PC-3 (cell line): ENCODE results near the gene TEX52. TPM values are rescaled to one million over a fixed set of nuclear protein-coding genes. Genes with fewer than 3 reads are reported as not detected.

Source experiments
- ATAC-seq: fragments of 200-7000 bp; cut with Tn5 transposase; 2 replicates; pipeline ENCODE4 v1.9.1; 2020; ENCODE audit warnings: mild to moderate bottlenecking, moderate library complexity
- BruUV-seq: library from RNA; stranded (reverse); fragments of 400-500 nt; replicated peaks from 2 replicates; lab custom pipeline; 2021; lab: Mats Ljungman, UMichigan
- CTCF ChIA-PET: fragments of 300-600 bp; sonication (Branson Sonifier 250); formaldehyde crosslinking; loops from one replicate; lab custom pipeline; 2022; ENCODE audit warnings: antibody characterized with exemption; lab: Charles Lee
- POLR2A ChIA-PET: fragments of 300-600 bp; sonication (Branson Sonifier 250); formaldehyde crosslinking; loops from one replicate; lab custom pipeline; 2022; ENCODE audit warnings: antibody characterized with exemption; ENCODE audit not compliant: unreplicated experiment; lab: Charles Lee
- DNase-seq: peaks from one replicate; pipeline ENCODE4 v3.0.0-alpha.2; 2015
- H2AFZ ChIP-seq: fragments of 300-600 bp; sonication (generic); 2 replicates; pipeline ENCODE4 v1.6.0; 2016; ENCODE audit warnings: antibody characterized with exemption, low read length
- H3F3A ChIP-seq: fragments of 300-600 bp; sonication (generic); one replicate; pipeline ENCODE4 v1.6.0; 2017; ENCODE audit warnings: antibody characterized with exemption, low read length, control low read depth, mild to moderate bottlenecking; ENCODE audit not compliant: unreplicated experiment
- H3K27ac ChIP-seq: fragments of 300-600 bp; sonication (generic); 2 replicates; pipeline ENCODE4 v1.5.1; 2016; ENCODE audit warnings: mild to moderate bottlenecking, low read length
- H3K27me3 ChIP-seq: fragments of 300-600 bp; sonication (generic); 2 replicates; pipeline ENCODE4 v1.6.1; 2016; ENCODE audit warnings: low read length, mixed read lengths
- H3K36me3 ChIP-seq: fragments of 300-600 bp; sonication (generic); 2 replicates; pipeline ENCODE4 v1.6.1; 2016; ENCODE audit warnings: low read depth, mixed run types, low read length, mixed read lengths
- H3K4me1 ChIP-seq: fragments of 300-600 bp; sonication (generic); 2 replicates; pipeline ENCODE4 v1.5.1; 2016; ENCODE audit warnings: low read length; ENCODE audit not compliant: insufficient read depth
- H3K4me2 ChIP-seq: fragments of 300-600 bp; sonication (generic); 2 replicates; pipeline ENCODE4 v1.6.0; 2016; ENCODE audit warnings: low read length
- H3K4me3 ChIP-seq: fragments of 300-600 bp; sonication (generic); 2 replicates; pipeline ENCODE4 v1.5.1; 2016; ENCODE audit warnings: mild to moderate bottlenecking, low read length, mixed read lengths
- H3K79me2 ChIP-seq: fragments of 300-600 bp; sonication (generic); 2 replicates; pipeline ENCODE4 v1.6.1; 2017; ENCODE audit warnings: low read length, mixed read lengths
- H3K9ac ChIP-seq: fragments of 300-600 bp; sonication (generic); 2 replicates; pipeline ENCODE4 v1.6.0; 2016; ENCODE audit warnings: mild to moderate bottlenecking, low read length
- H3K9me2 ChIP-seq: fragments of 300-600 bp; sonication (generic); replicated peaks from 2 replicates; pipeline ENCODE4 v1.6.1; 2016; ENCODE audit warnings: mixed run types, low read length, mixed read lengths
- H3K9me3 ChIP-seq: fragments of 300-600 bp; sonication (generic); 2 replicates; pipeline ENCODE4 v1.6.1; 2016; ENCODE audit warnings: low read length, mixed read lengths
- H4K20me1 ChIP-seq: fragments of 300-600 bp; sonication (generic); 2 replicates; pipeline ENCODE4 v1.6.1; 2016; ENCODE audit warnings: low read length, mixed read lengths
- EZH2 ChIP-seq: fragments of 300-600 bp; sonication (generic); IDR thresholded peaks from one replicate; pipeline ENCODE4 v1.6.1; 2017; ENCODE audit warnings: antibody characterized with exemption, mild to moderate bottlenecking, low read length; ENCODE audit not compliant: unreplicated experiment
- EZH2phosphoT487 ChIP-seq: fragments of 300-600 bp; sonication (generic); IDR thresholded peaks from 2 replicates; pipeline ENCODE4 v1.6.1; 2018; ENCODE audit warnings: mild to moderate bottlenecking, antibody characterized with exemption, low read length, borderline replicate concordance
- intact Hi-C: fragments of 100-400 bp; cut with micrococcal nuclease; formaldehyde crosslinking; loops from 2 replicates; pipeline ENCODE4 v1.9.0; 2023
- total RNA-seq: library from RNA; depleted of rRNA; stranded (reverse); fragments of >200 nt; gene quantifications from 2 replicates; pipeline ENCODE4 v1.2.3, GENCODE V29; 2014
- TF ChIP-seq, protein P1 (sequence below): fragments of 300-600 bp; sonication (generic); conservative IDR thresholded peaks from 2 replicates; pipeline ENCODE4 v1.5.1; 2017; ENCODE audit warnings: antibody characterized with exemption, low read depth, mild to moderate bottlenecking, low read length

The TEX52 gene
- total RNA-seq, 1 experiment from 2014 or later = not detected

DNA sequence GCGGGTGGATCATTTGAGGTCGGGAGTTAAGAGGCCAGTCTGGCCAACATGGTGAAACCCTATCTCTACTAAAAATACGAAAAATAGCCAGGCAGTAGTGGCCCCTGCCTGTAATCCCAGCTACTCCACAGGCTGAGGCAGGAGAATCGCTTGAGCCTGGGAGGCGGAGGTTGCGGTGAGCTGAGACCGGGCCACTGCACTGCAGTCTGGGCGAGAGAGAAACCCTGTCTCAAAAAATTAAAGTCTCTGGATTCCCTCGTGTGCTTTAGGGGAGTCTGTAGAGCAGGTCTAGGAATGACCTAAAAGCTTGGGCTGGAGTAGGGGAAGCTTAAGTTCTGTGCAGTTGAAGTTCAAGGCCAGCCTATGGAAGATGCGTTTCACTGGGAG is 33.2 kb upstream of the TEX52 start:
- peak overlapping the region; percentile 88 for H2AFZ ChIP-seq
- intact Hi-C loops = loop anchor here (2.0 kb wide), 1 partner anchor 13 kb away; the partner anchor contains the start of genes FOXM1 and RHNO1
- peaks cover 33% of the 10 kb centered on the region for H3K79me2 ChIP-seq
- H3F3A ChIP-seq = no peaks in the 10 kb centered on the region
- TF ChIP-seq, protein P1, sequence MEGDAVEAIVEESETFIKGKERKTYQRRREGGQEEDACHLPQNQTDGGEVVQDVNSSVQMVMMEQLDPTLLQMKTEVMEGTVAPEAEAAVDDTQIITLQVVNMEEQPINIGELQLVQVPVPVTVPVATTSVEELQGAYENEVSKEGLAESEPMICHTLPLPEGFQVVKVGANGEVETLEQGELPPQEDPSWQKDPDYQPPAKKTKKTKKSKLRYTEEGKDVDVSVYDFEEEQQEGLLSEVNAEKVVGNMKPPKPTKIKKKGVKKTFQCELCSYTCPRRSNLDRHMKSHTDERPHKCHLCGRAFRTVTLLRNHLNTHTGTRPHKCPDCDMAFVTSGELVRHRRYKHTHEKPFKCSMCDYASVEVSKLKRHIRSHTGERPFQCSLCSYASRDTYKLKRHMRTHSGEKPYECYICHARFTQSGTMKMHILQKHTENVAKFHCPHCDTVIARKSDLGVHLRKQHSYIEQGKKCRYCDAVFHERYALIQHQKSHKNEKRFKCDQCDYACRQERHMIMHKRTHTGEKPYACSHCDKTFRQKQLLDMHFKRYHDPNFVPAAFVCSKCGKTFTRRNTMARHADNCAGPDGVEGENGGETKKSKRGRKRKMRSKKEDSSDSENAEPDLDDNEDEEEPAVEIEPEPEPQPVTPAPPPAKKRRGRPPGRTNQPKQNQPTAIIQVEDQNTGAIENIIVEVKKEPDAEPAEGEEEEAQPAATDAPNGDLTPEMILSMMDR = no peak
- TF ChIP-seq EZH2phosphoT487 (no peak), EZH2 (no peak)
- peaks cover 15% of the 10 kb centered on the region for H3K36me3 ChIP-seq
- ChIA-PET POLR2A (no interaction called here), CTCF (interaction anchor here (1.1 kb wide), 1 partner anchor 151 kb away, joined by 3 read pairs; no protein-coding TSS in a partner anchor)
- peak overlapping the region; percentile 69 for H3K9ac ChIP-seq
- H3K9me2 ChIP-seq = no peaks in the 10 kb centered on the region
- DNase-seq (no peak), ATAC-seq (peak; percentile 2; the same call in 1 of the 2 replicates)
- H3K27me3 ChIP-seq = no peaks in the 10 kb centered on the region
- peak overlapping the region; percentile 98 for H3K4me2 ChIP-seq
- H3K4me1 ChIP-seq = peaks cover 21% of the 10 kb centered on the region
- no TSS peak for BruUV-seq
- H3K9me3 ChIP-seq = no peaks in the 10 kb centered on the region
- 0 out of 2 replicates have a peak, but pooled peaks cover 3% of the 10 kb centered on the region for H4K20me1 ChIP-seq
- H3K4me3 ChIP-seq = peak overlapping the region; percentile 99
- 0 out of 2 replicates have a peak overlapping the region, but pooled peaks have one; percentile 27 for H3K27ac ChIP-seq

DNA sequence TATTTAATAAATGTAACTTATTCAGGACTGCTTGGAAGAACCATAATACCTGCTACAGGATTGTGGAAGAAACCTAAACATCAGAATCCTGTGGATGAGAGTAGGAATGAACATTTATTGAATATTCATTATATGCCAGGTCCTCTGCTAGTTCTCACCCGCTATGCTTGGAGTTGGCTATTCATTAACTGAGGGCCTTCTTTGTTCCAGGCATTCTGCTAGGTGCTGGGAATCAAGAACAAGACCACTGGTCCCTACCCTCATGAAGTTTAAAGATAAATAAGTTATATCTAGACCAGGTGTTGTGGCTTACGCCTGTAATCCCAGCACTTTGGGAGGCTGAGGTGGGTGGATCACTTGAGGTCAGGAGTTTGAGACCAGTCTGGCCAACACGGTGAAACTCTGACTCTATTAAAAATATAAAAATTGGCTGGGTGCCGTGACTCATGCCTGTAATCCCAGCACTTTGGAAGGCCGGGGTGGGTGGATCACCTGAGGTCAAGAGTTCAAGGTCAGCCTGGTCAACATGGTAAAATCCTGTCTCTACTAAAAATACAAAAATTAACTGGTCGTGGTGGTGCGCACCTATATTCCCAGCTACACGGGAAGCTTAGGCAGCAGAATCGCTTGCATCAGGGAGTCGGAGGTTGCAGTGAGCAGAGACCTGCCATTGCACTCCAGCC is 30.1 kb upstream of the TEX52 start:
- Histone ChIP-seq H3K79me2 (peaks cover 22% of the 10 kb centered on the region), H4K20me1 (0 out of 2 replicates have a peak, but pooled peaks cover 3% of the 10 kb centered on the region), H3K4me2 (no peak overlapping the region), H3K27me3 (no peaks in the 10 kb centered on the region), H3K36me3 (peaks cover 15% of the 10 kb centered on the region), H3K9me3 (no peaks in the 10 kb centered on the region), H3K9me2 (no peaks in the 10 kb centered on the region), H2AFZ (no peak overlapping the region), H3F3A (no peaks in the 10 kb centered on the region), H3K9ac (no peak overlapping the region), H3K4me3 (no peak overlapping the region), H3K4me1 (peaks cover 9% of the 10 kb centered on the region), H3K27ac (no peak overlapping the region)
- TF ChIP-seq EZH2 (no peak), EZH2phosphoT487 (no peak)
- TF ChIP-seq, protein P1 = no peak
- no peak for DNase-seq
- BruUV-seq = no TSS peak
- intact Hi-C loops = loop anchor here (5.0 kb wide), 1 partner anchor 155 kb away; no protein-coding TSS in a partner anchor
- ATAC-seq = no peak
- ChIA-PET CTCF (no interaction called here), POLR2A (interaction anchor here (0.6 kb wide), 1 partner anchor 66 kb away, joined by 4 read pairs; no protein-coding TSS in a partner anchor)

DNA sequence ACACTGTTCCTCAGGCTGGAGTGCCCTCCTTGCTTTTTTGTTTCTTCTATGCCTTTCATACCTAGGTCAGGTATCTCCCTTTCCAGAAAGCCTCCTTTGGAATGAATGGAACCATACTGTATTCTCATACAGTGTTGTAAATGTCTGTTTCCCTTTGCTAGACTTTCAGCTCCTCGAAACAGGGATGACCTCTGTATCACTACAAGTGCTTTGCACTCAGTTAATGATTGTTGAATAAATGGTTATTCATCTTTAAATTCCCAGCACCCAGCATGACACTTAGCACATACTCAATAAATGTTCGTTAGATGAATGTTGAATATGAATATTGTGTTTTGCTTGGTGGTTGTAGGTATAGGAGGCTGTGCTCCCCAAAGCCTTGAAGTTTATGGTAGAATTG is 28.0 kb upstream of the TEX52 start:
- Histone ChIP-seq H3K4me1 (no peaks in the 10 kb centered on the region), H3K9me2 (no peaks in the 10 kb centered on the region), H4K20me1 (0 out of 2 replicates have a peak, but pooled peaks cover 3% of the 10 kb centered on the region), H3K27ac (no peak overlapping the region), H3K4me3 (no peak overlapping the region), H3F3A (no peaks in the 10 kb centered on the region), H3K36me3 (peaks cover 15% of the 10 kb centered on the region), H3K9ac (no peak overlapping the region), H3K79me2 (peaks cover 30% of the 10 kb centered on the region), H3K4me2 (no peak overlapping the region), H3K9me3 (no peaks in the 10 kb centered on the region), H3K27me3 (no peaks in the 10 kb centered on the region), H2AFZ (no peak overlapping the region)
- ChIA-PET CTCF (interaction anchor here (0.7 to 1.5 kb wide), 3 partner anchors 11 to 60 kb away, joined by 3 to 13 read pairs (median 8); no protein-coding TSS in a partner anchor), POLR2A (no interaction called here)
- DNase-seq (no peak), ATAC-seq (no peak)
- TF ChIP-seq, protein P1 = no peak
- TF ChIP-seq EZH2phosphoT487 = no peak
- no peak for TF ChIP-seq EZH2
- intact Hi-C loops = loop anchor here (1.0 to 5.0 kb wide), 2 partner anchors 59 to 157 kb away; no protein-coding TSS in a partner anchor
- BruUV-seq = no TSS peak
